Effector CD8-positive, alpha-beta T cell (primary cell): ENCODE measurements around the gene SLC24A3.

ENCODE experiments used
- DNase-seq: peaks from one replicate; lab custom pipeline; 2025; lab: John Stamatoyannopoulos, UW

Gene SLC24A3

GRCh38 chr20:19506021-19506420, 293.6 kb downstream of the SLC24A3 start:
- no peak for DNase-seq

GRCh38 chr20:19508449-19508848, 296.0 kb downstream of the SLC24A3 start:
- no peak for DNase-seq

GRCh38 chr20:19510611-19511010, 298.2 kb downstream of the SLC24A3 start:
- no peak for DNase-seq

GRCh38 chr20:19511931-19512330, 299.5 kb downstream of the SLC24A3 start:
- no peak for DNase-seq

- DNase-seq: no peak
These were observed 300.6 kb downstream of the SLC24A3 start for GRCh38 chr20:19512886-19513677.

- no peak for DNase-seq
These were observed 302.6 kb downstream of the SLC24A3 start for GRCh38 chr20:19515074-19515473.

- no peak for DNase-seq
These were observed 307.0 kb downstream of the SLC24A3 start for GRCh38 chr20:19519466-19519865.

- no peak for DNase-seq
These were observed 307.8 kb downstream of the SLC24A3 start for GRCh38 chr20:19520261-19520660.

GRCh38 chr20:19522071-19522801, 309.8 kb downstream of the SLC24A3 start:
- no peak for DNase-seq

- DNase-seq: no peak
These were observed 310.6 kb downstream of the SLC24A3 start for GRCh38 chr20:19522836-19523590.

GRCh38 chr20:19524691-19525090, 312.2 kb downstream of the SLC24A3 start:
- DNase-seq: no peak

GRCh38 chr20:19527509-19527908, 315.1 kb downstream of the SLC24A3 start:
- no peak for DNase-seq

GRCh38 chr20:19528286-19529030, 316.0 kb downstream of the SLC24A3 start:
- DNase-seq: no peak

- DNase-seq: no peak
These were observed 317.6 kb downstream of the SLC24A3 start for GRCh38 chr20:19530006-19530405.

GRCh38 chr20:19531446-19531845, 319.0 kb downstream of the SLC24A3 start:
- no peak for DNase-seq

- no peak for DNase-seq
These were observed 326.1 kb downstream of the SLC24A3 start for GRCh38 chr20:19538556-19538955.

GRCh38 chr20:19539191-19539590, 326.7 kb downstream of the SLC24A3 start:
- DNase-seq: no peak

GRCh38 chr20:19540392-19540791, 327.9 kb downstream of the SLC24A3 start:
- no peak for DNase-seq

- no peak for DNase-seq
These were observed 330.7 kb downstream of the SLC24A3 start for GRCh38 chr20:19543101-19543500.

GRCh38 chr20:19544684-19545083, 332.2 kb downstream of the SLC24A3 start:
- no peak for DNase-seq

GRCh38 chr20:19546648-19547047, 334.2 kb downstream of the SLC24A3 start:
- no peak for DNase-seq

GRCh38 chr20:19547547-19547946, 335.1 kb downstream of the SLC24A3 start:
- DNase-seq: no peak
